HG02623 (cell line): ENCODE results near the gene UBE2J2.

Source experiments
- ATAC-seq: cut with Tn5 transposase; IDR thresholded peaks from one replicate; pipeline ENCODE4 v1.9.1; 2021; ENCODE audit warnings: moderate library complexity; ENCODE audit not compliant: unreplicated experiment

UBE2J2 gene

GRCh38 chr1:1229770-1230169 is 43.9 kb downstream of the UBE2J2 start:
- ATAC-seq: no peak

- ATAC-seq: no peak
Observed at GRCh38 chr1:1228596-1229321, 44.9 kb downstream of the UBE2J2 start.

- ATAC-seq: no peak
Observed at GRCh38 chr1:1228187-1228586, 45.5 kb downstream of the UBE2J2 start.

- ATAC-seq: no peak
Observed at GRCh38 chr1:1227386-1227785, 46.3 kb downstream of the UBE2J2 start.

- ATAC-seq: no peak
Observed at GRCh38 chr1:1226566-1227362, 46.9 kb downstream of the UBE2J2 start.

GRCh38 chr1:1225913-1226312 is 47.7 kb downstream of the UBE2J2 start:
- ATAC-seq: no peak

- ATAC-seq: no peak
Observed at GRCh38 chr1:1225238-1225845, 48.3 kb downstream of the UBE2J2 start.

GRCh38 chr1:1223891-1224290 is 49.8 kb downstream of the UBE2J2 start:
- no peak for ATAC-seq

GRCh38 chr1:1223321-1223720 is 50.3 kb downstream of the UBE2J2 start:
- no peak for ATAC-seq

GRCh38 chr1:1222575-1223225 is 51.0 kb downstream of the UBE2J2 start:
- ATAC-seq: no peak

- ATAC-seq: no peak
Observed at GRCh38 chr1:1221887-1222574, 51.6 kb downstream of the UBE2J2 start.

GRCh38 chr1:1220197-1220596 is 53.5 kb downstream of the UBE2J2 start:
- no peak for ATAC-seq

- ATAC-seq: no peak
Observed at GRCh38 chr1:1219341-1219740, 54.3 kb downstream of the UBE2J2 start.

- no peak for ATAC-seq
Observed at GRCh38 chr1:1218524-1219200, 55.0 kb downstream of the UBE2J2 start.

- no peak for ATAC-seq
Observed at GRCh38 chr1:1217621-1218523, 55.8 kb downstream of the UBE2J2 start.

GRCh38 chr1:1216770-1217620 is 56.7 kb downstream of the UBE2J2 start:
- no peak for ATAC-seq

GRCh38 chr1:1215881-1216605 is 57.6 kb downstream of the UBE2J2 start:
- ATAC-seq: no peak
